HepG2 (cell line): ENCODE results near the gene SLC22A23. TPM values are rescaled to one million over a fixed set of nuclear protein-coding genes. Genes with fewer than 3 reads are reported as not detected.

Experiments
- ATAC-seq: fragments of 200-7000 bp; cut with Tn5 transposase; 3 replicates; pipeline ENCODE4 v1.9.1; 2020; ENCODE audit warnings: mild to moderate bottlenecking, moderate library complexity
- BruUV-seq: library from RNA; stranded (reverse); fragments of 400-500 nt; replicated peaks from 2 replicates; lab custom pipeline; 2021; lab: Mats Ljungman, UMichigan
- CTCF ChIA-PET: fragments of 300-600 bp; formaldehyde crosslinking; extraction: SDS; loops from one replicate; lab custom pipeline; 2021; ENCODE audit warnings: low total read pairs, inconsistent platforms, low intra/inter-chr PET ratio; lab: Yijun Ruan, JAX
- POLR2A ChIA-PET: fragments of 350-600 bp; sonication (Branson Sonifier 250); formaldehyde crosslinking; loops from one replicate; lab custom pipeline; 2020; ENCODE audit warnings: antibody characterized with exemption, inconsistent platforms; lab: Yijun Ruan, JAX
- DNase-seq: peaks from one replicate; pipeline ENCODE4 v3.0.0-alpha.2; 2015; ENCODE audit warnings: low spot score
- FAIRE-seq: peaks from 3 replicates; lab custom pipeline; 2011; peaks lifted over from hg19 to GRCh38; lab: Jason Lieb, UNC
- H2AFZ ChIP-seq: one replicate; pipeline ENCODE4 v1.6.1; 2011; ENCODE audit warnings: low read length, inconsistent platforms
- H3K27ac ChIP-seq: fragments of 300-600 bp; 3 replicates; pipeline ENCODE4 v1.8.0; 2011; ENCODE audit warnings: mixed run types, mild to moderate bottlenecking, mixed read lengths, low read length, inconsistent platforms; ENCODE audit not compliant: insufficient read depth; ENCODE audit errors: extremely low read length
- H3K27me3 ChIP-seq, 2 experiments: fragments of 200-600 bp in 1 of 2; 2 replicates in 1 of 2; 3 replicates in 1 of 2; pipeline versions ENCODE4 v1.6.0 to v1.8.0; 2011; ENCODE audit warnings: low read length in 2 of 2, mild to moderate bottlenecking in 2 of 2, moderate library complexity in 2 of 2, inconsistent platforms in 1 of 2; ENCODE audit not compliant: insufficient read depth in 2 of 2, control insufficient read depth in 1 of 2
- H3K36me3 ChIP-seq, 2 experiments: fragments of 200-600 bp in 1 of 2; replicated peaks in 1 of 2; 2 replicates in 1 of 2; 3 replicates in 1 of 2; pipeline versions ENCODE4 v1.5.1 to v1.8.0; 2011; ENCODE audit warnings: low read length in 2 of 2, inconsistent platforms in 1 of 2; ENCODE audit not compliant: insufficient read depth in 2 of 2, control insufficient read depth in 1 of 2
- H3K4me1 ChIP-seq: 2 replicates; pipeline ENCODE4 v1.5.1; 2012; ENCODE audit warnings: low read length, inconsistent platforms; ENCODE audit not compliant: insufficient read depth
- H3K4me2 ChIP-seq: 2 replicates; pipeline ENCODE4 v1.6.0; 2011; ENCODE audit warnings: low read depth, low read length, inconsistent platforms
- H3K4me3 ChIP-seq, 3 experiments: fragments of 200-600 bp in 1 of 3; sonication (generic), shearing (Covaris generic) in 1 of 3; replicated peaks in 1 of 3; 2 replicates each; pipeline ENCODE4 v1.5.1; 2011 to 2016; ENCODE audit warnings: low read length in 3 of 3, inconsistent platforms in 2 of 3, low read depth in 2 of 3, mild to moderate bottlenecking in 2 of 3, control low read depth in 1 of 3, mixed read lengths in 1 of 3; ENCODE audit not compliant: insufficient read depth in 1 of 3
- H3K79me2 ChIP-seq: one replicate; pipeline ENCODE4 v1.6.1; 2011; ENCODE audit warnings: low read length, inconsistent platforms; ENCODE audit not compliant: insufficient read depth
- H3K9ac ChIP-seq: 2 replicates; pipeline ENCODE4 v1.6.0; 2011; ENCODE audit warnings: mild to moderate bottlenecking, low read depth, low read length, inconsistent platforms; ENCODE audit not compliant: insufficient read depth
- H3K9me3 ChIP-seq: 2 replicates; pipeline ENCODE4 v1.5.1; 2012; ENCODE audit warnings: mild to moderate bottlenecking, low read length
- H4K20me1 ChIP-seq: 2 replicates; pipeline ENCODE4 v1.6.0; 2011; ENCODE audit warnings: inconsistent platforms, mild to moderate bottlenecking, low read length, moderate library complexity; ENCODE audit not compliant: insufficient read depth
- ARID2 ChIP-seq: sonication (generic); formaldehyde crosslinking; IDR thresholded peaks from 2 replicates; pipeline ENCODE4 v1.8.1; 2022; ENCODE audit warnings: mild to moderate bottlenecking, missing genetic modification reagents, borderline replicate concordance
- ELF3 ChIP-seq: IDR thresholded peaks from 2 replicates; pipeline ENCODE4 v1.6.1; 2016; ENCODE audit warnings: missing genetic modification reagents, missing compliant biosample characterization
- PITX1 ChIP-seq: sonication (generic); formaldehyde crosslinking; IDR thresholded peaks from 2 replicates; pipeline ENCODE4 v1.5.1; 2020; ENCODE audit warnings: mild to moderate bottlenecking, missing genetic modification reagents
- REL ChIP-seq: sonication (generic); formaldehyde crosslinking; conservative IDR thresholded peaks from 2 replicates; pipeline ENCODE4 v1.8.0; 2022; ENCODE audit warnings: mild to moderate bottlenecking, missing genetic modification reagents, moderate library complexity
- ZFP36L1 ChIP-seq: sonication (generic); formaldehyde crosslinking; IDR thresholded peaks from 2 replicates; pipeline ENCODE4 v1.8.0; 2022; ENCODE audit warnings: mild to moderate bottlenecking, missing genetic modification reagents, moderate library complexity
- ZMAT3 ChIP-seq: sonication (generic); formaldehyde crosslinking; conservative IDR thresholded peaks from 2 replicates; pipeline ENCODE4 v1.7.0; 2021; ENCODE audit warnings: missing genetic modification reagents
- ZNF644 ChIP-seq: IDR thresholded peaks from 2 replicates; pipeline ENCODE4 v1.6.1; 2016; ENCODE audit warnings: low read depth
- ZNF660 ChIP-seq: sonication (generic); formaldehyde crosslinking; IDR thresholded peaks from 2 replicates; pipeline ENCODE4 v1.5.1; 2020; ENCODE audit warnings: mild to moderate bottlenecking, low read depth, missing genetic modification reagents, borderline replicate concordance
- ZNF737 ChIP-seq: sonication (generic); formaldehyde crosslinking; IDR thresholded peaks from 2 replicates; pipeline ENCODE4 v1.5.0; 2020; ENCODE audit warnings: missing genetic modification reagents, mild to moderate bottlenecking, borderline replicate concordance
- ZNF788 ChIP-seq: sonication (generic); formaldehyde crosslinking; IDR thresholded peaks from 2 replicates; pipeline ENCODE4 v1.5.0; 2020; ENCODE audit warnings: mild to moderate bottlenecking, missing genetic modification reagents, borderline replicate concordance
- ZNF879 ChIP-seq: sonication (generic); formaldehyde crosslinking; IDR thresholded peaks from 2 replicates; pipeline ENCODE4 v1.8.1; 2023; ENCODE audit warnings: missing genetic modification reagents
- ZSCAN29 ChIP-seq: sonication (generic); formaldehyde crosslinking; conservative IDR thresholded peaks from 2 replicates; pipeline ENCODE4 v1.4.0; 2020; ENCODE audit warnings: mild to moderate bottlenecking, missing genetic modification reagents
- WGBS: methylation state at CpG from one replicate; pipeline ENCODE4 v1.1.6; 2017; ENCODE audit warnings: low lambda C conversion rate; 5-methylcytosine and 5-hydroxymethylcytosine counted together
- in situ Hi-C: cut with HindIII; loops from 2 replicates; pipeline ENCODE4 v1.10.0; 2017; ENCODE audit warnings: low pct_unique_long_range_greater_than_20kb; ENCODE audit not compliant: extremely low pct_ligation_motif_present
- intact Hi-C: fragments of 100-400 bp; cut with micrococcal nuclease; formaldehyde crosslinking; loops from one replicate; pipeline ENCODE4 v1.10.0; 2022; ENCODE audit not compliant: unreplicated experiment
- polyA plus RNA-seq, 8 experiments: library from polyadenylated mRNA; depleted of rRNA in 3 of 8; stranded (reverse) in 7 of 8; unstranded in 1 of 8; fragments of >200 nt; fragmentation: Illumina TruSeq in 4 of 8; extraction: Trizol in 4 of 8; gene quantifications; 2 replicates each; pipeline versions ENCODE4 v1.2.1 to v1.2.3, GENCODE V29; 2011 to 2016; ENCODE audit warnings: low read depth in 4 of 8, missing spikeins in 1 of 8, mixed read lengths in 1 of 8; ENCODE audit not compliant: insufficient read depth in 1 of 8
- total RNA-seq, 5 experiments: library from RNA; depleted of rRNA; stranded (reverse); fragments of >200 nt; fragmentation: Illumina TruSeq; extraction: Trizol; gene quantifications; 2 replicates each; pipeline ENCODE4 v1.2.3, GENCODE V29; 2016; ENCODE audit warnings: low read depth in 1 of 5
- TF ChIP-seq, protein P1 (sequence below): sonication (generic); formaldehyde crosslinking; IDR thresholded peaks from 2 replicates; pipeline ENCODE4 v1.5.1; 2020; ENCODE audit warnings: mild to moderate bottlenecking, missing genetic modification reagents, moderate library complexity
- TF ChIP-seq, protein P2 (sequence below): sonication (generic); formaldehyde crosslinking; IDR thresholded peaks from 2 replicates; pipeline ENCODE4 v1.8.0; 2022; ENCODE audit warnings: mild to moderate bottlenecking, missing genetic modification reagents, moderate library complexity
- TF ChIP-seq, protein P3 (sequence below): sonication (generic); formaldehyde crosslinking; IDR thresholded peaks from 2 replicates; pipeline ENCODE4 v1.4.0; 2020; ENCODE audit warnings: missing genetic modification reagents, borderline replicate concordance

SLC22A23 gene
- total and polyA plus RNA-seq, 2 of the 13 experiments (the other 11 are each of a cell fraction or from before 2014, with no cell fraction given) = 11.8 to 17.5 TPM

DNA sequence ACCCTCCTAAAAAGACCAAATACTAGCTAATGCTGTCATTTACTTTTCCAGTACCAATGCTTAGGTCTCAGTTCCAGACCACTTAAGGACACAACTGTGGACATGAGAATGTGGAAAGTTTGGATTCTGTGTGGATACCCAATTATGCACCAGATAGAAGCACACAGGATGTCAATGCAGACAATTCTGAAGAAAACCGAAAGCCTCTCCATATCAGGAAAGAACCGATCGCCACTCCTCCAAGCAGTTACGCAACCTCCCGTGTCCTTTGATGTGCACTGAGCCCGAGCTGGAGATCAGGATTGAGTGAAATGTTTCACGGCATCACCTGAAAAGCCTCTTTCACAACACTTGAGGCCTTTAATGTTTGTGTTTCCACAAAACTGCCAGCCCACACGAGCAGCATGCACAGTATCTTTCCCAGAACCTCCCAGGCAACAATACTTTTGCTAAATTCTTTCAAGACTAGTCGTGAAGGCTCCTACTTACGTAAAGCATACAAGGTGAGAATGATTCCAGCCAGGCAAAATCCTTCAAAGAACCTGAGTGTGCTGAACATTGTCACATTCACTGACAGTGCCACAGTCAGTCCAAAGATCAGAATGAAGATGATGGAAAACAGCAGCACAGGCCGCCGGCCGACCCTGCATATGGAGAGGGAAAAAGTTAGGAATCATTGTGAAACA is 47.0 kb downstream of the SLC22A23 start (continued):
- peak; percentile 99 for TF ChIP-seq ZNF788 (CRISPR knock-in tag)
- no peak for TF ChIP-seq ZNF879

DNA sequence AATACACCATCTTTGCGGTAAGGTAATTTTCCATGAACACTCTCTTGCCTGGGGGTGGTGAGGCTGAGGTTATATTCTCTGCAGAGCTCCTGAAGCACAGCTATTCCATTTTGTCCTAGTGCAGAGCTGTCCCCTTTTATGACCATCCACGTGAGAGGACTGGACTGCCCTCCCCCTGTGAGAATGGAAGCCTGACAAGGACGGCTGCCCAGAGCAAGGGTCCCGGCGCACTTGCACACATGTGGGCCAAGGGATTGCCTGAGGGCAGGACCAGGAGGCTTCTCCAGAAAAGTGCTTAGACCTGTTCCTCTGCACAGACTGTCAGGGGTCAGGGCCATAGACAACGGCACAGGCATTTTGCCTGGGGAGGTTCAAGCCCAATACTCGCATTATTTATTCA is 48.2 kb downstream of the SLC22A23 start:
- no peaks in the 10 kb centered on the region for H3K27me3 ChIP-seq
- no peak for ATAC-seq
- peak overlapping the region; percentile 74 for H3K9ac ChIP-seq
- H3K9me3 ChIP-seq = no peaks in the 10 kb centered on the region; the same call in 1 of the 2 replicates
- POLR2A ChIA-PET = interaction anchor here (1.2 to 12.5 kb wide), 3 partner anchors 9 to 47 kb away, joined by 4 to 271 read pairs (median 33); partner anchors contain the start of gene SLC22A23
- peak overlapping the region; percentile 84; the same call in 1 of the 2 replicates for H3K4me2 ChIP-seq
- DNase-seq = no peak
- FAIRE-seq = no peak
- intact Hi-C loops (no loop called here), in situ Hi-C loops (no loop called here)
- peaks cover 100% of the 10 kb centered on the region for H3K4me1 ChIP-seq
- H3K36me3 ChIP-seq = peaks cover 7 to 36% of the 10 kb centered on the region in 2 experiments
- BruUV-seq = no TSS peak
- H3K27ac ChIP-seq = peak overlapping the region; percentile 93
- H3K4me3 ChIP-seq = no peak overlapping the region
- WGBS = 93% methylated on average over 7 of the region's 7 CpGs
- no peak overlapping the region for H2AFZ ChIP-seq
- H3K79me2 ChIP-seq = peaks cover 62% of the 10 kb centered on the region
- CTCF ChIA-PET = no interaction called here
- H4K20me1 ChIP-seq = no peaks in the 10 kb centered on the region
- no peak for TF ChIP-seq ZSCAN29 (CRISPR knock-in tag)
- TF ChIP-seq, protein P1, sequence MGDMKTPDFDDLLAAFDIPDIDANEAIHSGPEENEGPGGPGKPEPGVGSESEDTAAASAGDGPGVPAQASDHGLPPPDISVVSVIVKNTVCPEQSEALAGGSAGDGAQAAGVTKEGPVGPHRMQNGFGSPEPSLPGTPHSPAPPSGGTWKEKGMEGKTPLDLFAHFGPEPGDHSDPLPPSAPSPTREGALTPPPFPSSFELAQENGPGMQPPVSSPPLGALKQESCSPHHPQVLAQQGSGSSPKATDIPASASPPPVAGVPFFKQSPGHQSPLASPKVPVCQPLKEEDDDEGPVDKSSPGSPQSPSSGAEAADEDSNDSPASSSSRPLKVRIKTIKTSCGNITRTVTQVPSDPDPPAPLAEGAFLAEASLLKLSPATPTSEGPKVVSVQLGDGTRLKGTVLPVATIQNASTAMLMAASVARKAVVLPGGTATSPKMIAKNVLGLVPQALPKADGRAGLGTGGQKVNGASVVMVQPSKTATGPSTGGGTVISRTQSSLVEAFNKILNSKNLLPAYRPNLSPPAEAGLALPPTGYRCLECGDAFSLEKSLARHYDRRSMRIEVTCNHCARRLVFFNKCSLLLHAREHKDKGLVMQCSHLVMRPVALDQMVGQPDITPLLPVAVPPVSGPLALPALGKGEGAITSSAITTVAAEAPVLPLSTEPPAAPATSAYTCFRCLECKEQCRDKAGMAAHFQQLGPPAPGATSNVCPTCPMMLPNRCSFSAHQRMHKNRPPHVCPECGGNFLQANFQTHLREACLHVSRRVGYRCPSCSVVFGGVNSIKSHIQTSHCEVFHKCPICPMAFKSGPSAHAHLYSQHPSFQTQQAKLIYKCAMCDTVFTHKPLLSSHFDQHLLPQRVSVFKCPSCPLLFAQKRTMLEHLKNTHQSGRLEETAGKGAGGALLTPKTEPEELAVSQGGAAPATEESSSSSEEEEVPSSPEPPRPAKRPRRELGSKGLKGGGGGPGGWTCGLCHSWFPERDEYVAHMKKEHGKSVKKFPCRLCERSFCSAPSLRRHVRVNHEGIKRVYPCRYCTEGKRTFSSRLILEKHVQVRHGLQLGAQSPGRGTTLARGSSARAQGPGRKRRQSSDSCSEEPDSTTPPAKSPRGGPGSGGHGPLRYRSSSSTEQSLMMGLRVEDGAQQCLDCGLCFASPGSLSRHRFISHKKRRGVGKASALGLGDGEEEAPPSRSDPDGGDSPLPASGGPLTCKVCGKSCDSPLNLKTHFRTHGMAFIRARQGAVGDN (CRISPR knock-in tag) = peak; percentile 75
- no peak for TF ChIP-seq ZNF644 (CRISPR knock-in tag)
- no peak for TF ChIP-seq ELF3
- TF ChIP-seq ZMAT3 (CRISPR knock-in tag) = 0 out of 2 replicates have a peak, but pooled peaks have one; percentile 28
- TF ChIP-seq, protein P2, sequence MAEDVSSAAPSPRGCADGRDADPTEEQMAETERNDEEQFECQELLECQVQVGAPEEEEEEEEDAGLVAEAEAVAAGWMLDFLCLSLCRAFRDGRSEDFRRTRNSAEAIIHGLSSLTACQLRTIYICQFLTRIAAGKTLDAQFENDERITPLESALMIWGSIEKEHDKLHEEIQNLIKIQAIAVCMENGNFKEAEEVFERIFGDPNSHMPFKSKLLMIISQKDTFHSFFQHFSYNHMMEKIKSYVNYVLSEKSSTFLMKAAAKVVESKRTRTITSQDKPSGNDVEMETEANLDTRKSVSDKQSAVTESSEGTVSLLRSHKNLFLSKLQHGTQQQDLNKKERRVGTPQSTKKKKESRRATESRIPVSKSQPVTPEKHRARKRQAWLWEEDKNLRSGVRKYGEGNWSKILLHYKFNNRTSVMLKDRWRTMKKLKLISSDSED (CRISPR knock-in tag) = no peak
- TF ChIP-seq REL = no peak
- TF ChIP-seq PITX1 (CRISPR knock-in tag) = no peak
- TF ChIP-seq ZNF660 (CRISPR knock-in tag) = no peak
- TF ChIP-seq ARID2 (CRISPR knock-in tag) = 0 out of 2 replicates have a peak, but pooled peaks have one; percentile 29
- TF ChIP-seq, protein P3, sequence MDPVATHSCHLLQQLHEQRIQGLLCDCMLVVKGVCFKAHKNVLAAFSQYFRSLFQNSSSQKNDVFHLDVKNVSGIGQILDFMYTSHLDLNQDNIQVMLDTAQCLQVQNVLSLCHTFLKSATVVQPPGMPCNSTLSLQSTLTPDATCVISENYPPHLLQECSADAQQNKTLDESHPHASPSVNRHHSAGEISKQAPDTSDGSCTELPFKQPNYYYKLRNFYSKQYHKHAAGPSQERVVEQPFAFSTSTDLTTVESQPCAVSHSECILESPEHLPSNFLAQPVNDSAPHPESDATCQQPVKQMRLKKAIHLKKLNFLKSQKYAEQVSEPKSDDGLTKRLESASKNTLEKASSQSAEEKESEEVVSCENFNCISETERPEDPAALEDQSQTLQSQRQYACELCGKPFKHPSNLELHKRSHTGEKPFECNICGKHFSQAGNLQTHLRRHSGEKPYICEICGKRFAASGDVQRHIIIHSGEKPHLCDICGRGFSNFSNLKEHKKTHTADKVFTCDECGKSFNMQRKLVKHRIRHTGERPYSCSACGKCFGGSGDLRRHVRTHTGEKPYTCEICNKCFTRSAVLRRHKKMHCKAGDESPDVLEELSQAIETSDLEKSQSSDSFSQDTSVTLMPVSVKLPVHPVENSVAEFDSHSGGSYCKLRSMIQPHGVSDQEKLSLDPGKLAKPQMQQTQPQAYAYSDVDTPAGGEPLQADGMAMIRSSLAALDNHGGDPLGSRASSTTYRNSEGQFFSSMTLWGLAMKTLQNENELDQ (CRISPR knock-in tag) = no peak
- TF ChIP-seq ZNF737 = 0 out of 2 replicates have a peak, but pooled peaks have one; percentile 36
- 0 out of 2 replicates have a peak, but pooled peaks have one; percentile 54 for TF ChIP-seq ZFP36L1
